GM21447 (cell line): ENCODE results near the gene PAMR1.

ENCODE experiments used
- ATAC-seq: cut with Tn5 transposase; IDR thresholded peaks from one replicate; pipeline ENCODE4 v1.9.1; 2021; ENCODE audit not compliant: unreplicated experiment

PAMR1 gene

GRCh38 chr11:35463331-35463751 lies 62.1 kb downstream of the PAMR1 start:
- ATAC-seq, result no peak

GRCh38 chr11:35461917-35462538 lies 63.4 kb downstream of the PAMR1 start:
- no peak for ATAC-seq

GRCh38 chr11:35459489-35459888 lies 65.9 kb downstream of the PAMR1 start:
- ATAC-seq, result no peak

GRCh38 chr11:35458846-35459245 lies 66.6 kb downstream of the PAMR1 start:
- no peak for ATAC-seq

- ATAC-seq, result no peak
These were observed 71.1 kb downstream of the PAMR1 start for GRCh38 chr11:35454362-35454761.

- ATAC-seq, result no peak
These were observed 88.7 kb downstream of the PAMR1 start for GRCh38 chr11:35436581-35437250.

- no peak for ATAC-seq
These were observed 91.8 kb downstream of the PAMR1 start for GRCh38 chr11:35433588-35433987.

GRCh38 chr11:35432464-35432863 lies 93.0 kb downstream of the PAMR1 start:
- no peak for ATAC-seq

- no peak for ATAC-seq
These were observed 98.3 kb downstream of the PAMR1 start for GRCh38 chr11:35427071-35427470.

- ATAC-seq, result no peak
These were observed 99.1 kb downstream of the PAMR1 start for GRCh38 chr11:35426351-35426750.

GRCh38 chr11:35425603-35426212 lies 99.7 kb downstream of the PAMR1 start:
- ATAC-seq, result no peak

- ATAC-seq, result no peak
These were observed 101.1 kb downstream of the PAMR1 start for GRCh38 chr11:35424157-35424940.

GRCh38 chr11:35420371-35420770 lies 105.0 kb downstream of the PAMR1 start:
- ATAC-seq, result no peak

- no peak for ATAC-seq
These were observed 105.5 kb downstream of the PAMR1 start for GRCh38 chr11:35419830-35420333.

GRCh38 chr11:35419184-35419829 lies 106.1 kb downstream of the PAMR1 start, which contains the start of gene SLC1A2:
Gene SLC1A2, minus strand, starts transcription at chr11:35419558. Its CDS starts 592 bp downstream, at chr11:35418966.
- ATAC-seq, result no peak

- no peak for ATAC-seq
These were observed 106.9 kb downstream of the PAMR1 start for GRCh38 chr11:35418282-35419183.

- ATAC-seq, result no peak
These were observed 109.9 kb downstream of the PAMR1 start for GRCh38 chr11:35415487-35415886.

GRCh38 chr11:35414776-35415175 lies 110.6 kb downstream of the PAMR1 start:
- no peak for ATAC-seq

- ATAC-seq, result no peak
These were observed 111.1 kb downstream of the PAMR1 start for GRCh38 chr11:35414311-35414710.

- no peak for ATAC-seq
These were observed 111.8 kb downstream of the PAMR1 start for GRCh38 chr11:35413598-35413997.
